Mucosa of descending colon (tissue), 3 donors: Measurements from ENCODE around the gene STXBP6. TPM values are rescaled to one million over a fixed set of nuclear protein-coding genes. Genes with fewer than 3 reads are reported as not detected.

ENCODE experiments used
- ATAC-seq: fragments of 200-7000 bp; cut with Tn5 transposase; one replicate; pipeline ENCODE4 v1.9.1; 2020; ENCODE audit warnings: mild to moderate bottlenecking, moderate library complexity
- DNase-seq, 3 donors: peaks; one replicate each; pipeline ENCODE4 v3.0.0-alpha.2; 2020
- H3K36me3 ChIP-seq: fragments of 200-600 bp; one replicate; pipeline ENCODE4 v1.8.0; 2021; ENCODE audit warnings: low read depth, mild to moderate bottlenecking
- H3K4me1 ChIP-seq: fragments of 200-600 bp; one replicate; pipeline ENCODE4 v1.8.0; 2021; ENCODE audit warnings: low read depth, mild to moderate bottlenecking
- H3K4me3 ChIP-seq: fragments of 200-600 bp; one replicate; pipeline ENCODE4 v1.8.0; 2021; ENCODE audit warnings: mild to moderate bottlenecking
- H3K9me3 ChIP-seq: fragments of 200-600 bp; one replicate; pipeline ENCODE4 v1.8.0; 2021; ENCODE audit warnings: mild to moderate bottlenecking
- intact Hi-C, 2 donors: fragments of 100-400 bp; cut with DNase I in 1 of 2; cut with micrococcal nuclease in 1 of 2; formaldehyde crosslinking; loops; one replicate each; pipeline versions ENCODE4 v1.11.0 to v1.11.1; 2022; cut with DNase I, micrococcal nuclease
- total RNA-seq, 3 donors: library from RNA; stranded (reverse); fragmentation: NEBNext Ultra II Directional in 2 of 3; extraction: Animal tissue kit (Norgen Biotek cat#: 25700) in 2 of 3; gene quantifications; one replicate each; pipeline versions ENCODE4 v1.2.1 to v1.2.4, GENCODE V29; 2021 to 2023
- TF ChIP-seq, protein P1 (sequence below): fragments of 200-600 bp; IDR thresholded peaks from one replicate; pipeline ENCODE4 v1.8.0; 2022; ENCODE audit warnings: antibody characterized with exemption, mild to moderate bottlenecking
- donor health status: DM: no; HTN: no; CAD: no; lungs with moderate emphysema.
- donor health status: DM: no; HTN: no; CAD: no.
- donor health status: DM: no; HTN: yes; CAD: no.

The STXBP6 gene
- total RNA-seq, 3 donors from 2014 or later: 10.9 to 25.9 (median 19.8) TPM

DNA sequence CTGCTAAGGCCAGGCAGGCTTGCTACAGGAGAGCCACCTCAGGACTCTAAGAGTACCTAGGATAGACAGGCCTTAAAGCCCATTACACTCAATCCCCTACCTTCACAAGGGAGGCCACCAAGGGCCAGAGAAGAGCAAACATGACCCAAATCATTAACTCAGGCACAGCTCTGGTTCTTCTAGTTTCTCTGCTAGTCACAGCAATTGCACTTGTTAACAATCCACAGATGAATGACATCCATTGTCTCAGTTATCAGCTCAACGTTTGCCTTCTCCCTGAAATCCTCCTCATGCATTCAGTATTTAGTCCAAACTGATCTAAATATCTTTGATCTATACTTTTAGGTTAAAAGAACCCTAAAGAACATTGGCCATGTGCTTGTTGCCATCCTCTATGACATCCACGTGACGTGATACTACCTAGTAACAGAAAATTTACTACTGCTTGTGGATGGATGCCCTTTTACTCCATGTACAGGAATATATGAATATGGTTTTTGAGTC lies 164.5 kb downstream of the STXBP6 start:
- ATAC-seq: peak; percentile 64
- TF ChIP-seq, protein P1, sequence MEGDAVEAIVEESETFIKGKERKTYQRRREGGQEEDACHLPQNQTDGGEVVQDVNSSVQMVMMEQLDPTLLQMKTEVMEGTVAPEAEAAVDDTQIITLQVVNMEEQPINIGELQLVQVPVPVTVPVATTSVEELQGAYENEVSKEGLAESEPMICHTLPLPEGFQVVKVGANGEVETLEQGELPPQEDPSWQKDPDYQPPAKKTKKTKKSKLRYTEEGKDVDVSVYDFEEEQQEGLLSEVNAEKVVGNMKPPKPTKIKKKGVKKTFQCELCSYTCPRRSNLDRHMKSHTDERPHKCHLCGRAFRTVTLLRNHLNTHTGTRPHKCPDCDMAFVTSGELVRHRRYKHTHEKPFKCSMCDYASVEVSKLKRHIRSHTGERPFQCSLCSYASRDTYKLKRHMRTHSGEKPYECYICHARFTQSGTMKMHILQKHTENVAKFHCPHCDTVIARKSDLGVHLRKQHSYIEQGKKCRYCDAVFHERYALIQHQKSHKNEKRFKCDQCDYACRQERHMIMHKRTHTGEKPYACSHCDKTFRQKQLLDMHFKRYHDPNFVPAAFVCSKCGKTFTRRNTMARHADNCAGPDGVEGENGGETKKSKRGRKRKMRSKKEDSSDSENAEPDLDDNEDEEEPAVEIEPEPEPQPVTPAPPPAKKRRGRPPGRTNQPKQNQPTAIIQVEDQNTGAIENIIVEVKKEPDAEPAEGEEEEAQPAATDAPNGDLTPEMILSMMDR: no peak
- Histone ChIP-seq H3K4me1 (no peaks in the 10 kb centered on the region), H3K4me3 (no peak overlapping the region), H3K36me3 (no peaks in the 10 kb centered on the region), H3K9me3 (no peaks in the 10 kb centered on the region)
- DNase-seq: no peak
- intact Hi-C loops: no loop called here

GRCh38 chr14:24883576-24883975 lies 166.4 kb downstream of the STXBP6 start:
- intact Hi-C loops: no loop called here
- Histone ChIP-seq H3K4me3 (no peak overlapping the region), H3K4me1 (no peaks in the 10 kb centered on the region), H3K36me3 (no peaks in the 10 kb centered on the region), H3K9me3 (no peaks in the 10 kb centered on the region)
- ATAC-seq (no peak), DNase-seq (no peak)
- TF ChIP-seq, protein P1: no peak

GRCh38 chr14:24881116-24881893 lies 168.6 kb downstream of the STXBP6 start:
- Histone ChIP-seq H3K4me1 (no peaks in the 10 kb centered on the region), H3K4me3 (no peak overlapping the region), H3K9me3 (no peaks in the 10 kb centered on the region), H3K36me3 (no peaks in the 10 kb centered on the region)
- TF ChIP-seq, protein P1: no peak
- DNase-seq (no peak), ATAC-seq (no peak)
- intact Hi-C loops: no loop called here

DNA sequence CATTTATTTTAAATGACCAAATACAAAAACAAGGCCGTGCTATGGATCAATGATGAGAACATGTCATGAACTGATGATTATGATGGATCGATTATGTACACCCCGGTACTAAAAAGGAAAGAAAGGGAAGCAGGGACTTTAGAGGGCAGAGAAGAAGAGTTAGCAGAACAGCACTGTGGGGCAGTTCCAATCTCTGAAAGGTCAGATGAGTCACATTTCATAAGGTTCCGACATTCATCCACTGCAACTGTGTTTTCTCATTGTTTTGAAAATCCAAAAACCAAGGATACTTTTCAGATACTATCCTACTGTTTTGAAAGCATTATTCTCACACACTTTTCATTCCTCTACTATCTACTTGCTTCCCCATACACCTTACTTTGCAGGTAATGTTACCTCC lies 169.3 kb downstream of the STXBP6 start:
- Histone ChIP-seq H3K9me3 (no peaks in the 10 kb centered on the region), H3K4me1 (peaks cover 2% of the 10 kb centered on the region), H3K36me3 (no peaks in the 10 kb centered on the region), H3K4me3 (no peak overlapping the region)
- intact Hi-C loops: no loop called here
- DNase-seq (no peak), ATAC-seq (no peak)
- TF ChIP-seq, protein P1: no peak

- intact Hi-C loops: no loop called here
- Histone ChIP-seq H3K9me3 (no peaks in the 10 kb centered on the region), H3K4me1 (peaks cover 5% of the 10 kb centered on the region), H3K36me3 (no peaks in the 10 kb centered on the region), H3K4me3 (no peak overlapping the region)
- DNase-seq: no peak
- no peak for ATAC-seq
- TF ChIP-seq, protein P1: no peak
Measured at GRCh38 chr14:24879661-24880386, 170.1 kb downstream of the STXBP6 start.
